Fibroblast of skin of right biceps (primary cell): ENCODE results near the gene ETV1.

Source experiments
- DNase-seq: peaks from one replicate; pipeline ENCODE4 v3.0.0-alpha.2; 2013

Gene ETV1

GRCh38 chr7:13986208-13986607, 3.3 kb downstream of the ETV1 start:
- no peak for DNase-seq

GRCh38 chr7:13984831-13985685, 4.4 kb downstream of the ETV1 start:
- no peak for DNase-seq

GRCh38 chr7:13984061-13984460, 5.4 kb downstream of the ETV1 start:
- no peak for DNase-seq

GRCh38 chr7:13982940-13983677, 6.4 kb downstream of the ETV1 start:
- DNase-seq = no peak

- peak; percentile 95 for DNase-seq
Observed at GRCh38 chr7:13981070-13981469, 8.4 kb downstream of the ETV1 start.

GRCh38 chr7:13980474-13980873, 9.0 kb downstream of the ETV1 start:
- DNase-seq = no peak

GRCh38 chr7:13979671-13980435, 9.6 kb downstream of the ETV1 start:
- peak; percentile 49 for DNase-seq

- no peak for DNase-seq
Observed at GRCh38 chr7:13976594-13976993, 12.9 kb downstream of the ETV1 start.

- DNase-seq = no peak
Observed at GRCh38 chr7:13965077-13965476, 24.4 kb downstream of the ETV1 start.

GRCh38 chr7:13963925-13964324, 25.5 kb downstream of the ETV1 start:
- no peak for DNase-seq

GRCh38 chr7:13955494-13955893, 34.0 kb downstream of the ETV1 start:
- DNase-seq = no peak

GRCh38 chr7:13953368-13953767, 36.1 kb downstream of the ETV1 start:
- DNase-seq = no peak

GRCh38 chr7:13952921-13953320, 36.5 kb downstream of the ETV1 start:
- DNase-seq = no peak

GRCh38 chr7:13949939-13950338, 39.5 kb downstream of the ETV1 start:
- no peak for DNase-seq

GRCh38 chr7:13949445-13949844, 40.0 kb downstream of the ETV1 start:
- no peak for DNase-seq

GRCh38 chr7:13948019-13948801, 41.3 kb downstream of the ETV1 start:
- no peak for DNase-seq

GRCh38 chr7:13947535-13947934, 41.9 kb downstream of the ETV1 start:
- no peak for DNase-seq

- peak; percentile 59 for DNase-seq
Observed at GRCh38 chr7:13946181-13946580, 43.3 kb downstream of the ETV1 start.

- no peak for DNase-seq
Observed at GRCh38 chr7:13945670-13946069, 43.8 kb downstream of the ETV1 start.

- DNase-seq = no peak
Observed at GRCh38 chr7:13933536-13933935, 55.9 kb downstream of the ETV1 start.

- DNase-seq = no peak
Observed at GRCh38 chr7:13933091-13933490, 56.4 kb downstream of the ETV1 start.

- no peak for DNase-seq
Observed at GRCh38 chr7:13932131-13932530, 57.3 kb downstream of the ETV1 start.

GRCh38 chr7:13921062-13921461, 68.4 kb downstream of the ETV1 start:
- DNase-seq = no peak
